ENCODE data around the gene NSDHL. TPM values are rescaled to one million over a fixed set of nuclear protein-coding genes. Genes with fewer than 3 reads are reported as not detected.

Gene NSDHL
- total and polyA plus RNA-seq, 2 of the 4 experiments (the other 2 are of a cell fraction), result 22.8 to 26.0 TPM

GRCh38 chrX:152798945-152799344 is 31.9 kb upstream of the NSDHL start:
- DNase-seq (no peak), ATAC-seq (ENCODE audit: low read depth) (no peak)
- Histone ChIP-seq H4K8ac (ENCODE audit: low read depth in 2 of 2, low read length in 2 of 2) (no peak overlapping the region), H3K18ac (ENCODE audit: low read depth, low read length) (no peak overlapping the region), H3K9me1 (ENCODE audit: insufficient read depth, low read length) (no peaks in the 10 kb centered on the region), H3K23ac (ENCODE audit: low read depth, low read length) (no peak overlapping the region), H3K27me3 (ENCODE audit: control insufficient read depth, insufficient read depth, low read length) (no peaks in the 10 kb centered on the region), H3K4me2 (ENCODE audit: low read depth, low read length) (no peak overlapping the region), H2AK5ac (ENCODE audit: low read depth, low read length) (no peak overlapping the region), H4K20me1 (ENCODE audit: insufficient read depth, low read length) (no peaks in the 10 kb centered on the region), H2BK20ac (ENCODE audit: low read depth, low read length) (no peak overlapping the region), H4K91ac (ENCODE audit: insufficient read depth, low read depth, low read length) (no peak overlapping the region), H3K56ac (ENCODE audit: extremely low read depth, insufficient read depth, low read length) (no peak overlapping the region), H3K36me3 (ENCODE audit: control insufficient read depth, insufficient read depth, low read length) (no peaks in the 10 kb centered on the region), H3K4me3 (ENCODE audit: insufficient read depth, low read depth, low read length) (no peak overlapping the region), H3K27ac (ENCODE audit: insufficient read depth, low read length) (no peak overlapping the region), H2AFZ (replicated peaks; ENCODE audit: low read length, poor library complexity) (no peak overlapping the region), H3K9me3 (ENCODE audit: control insufficient read depth, insufficient read depth, low read length) (no peaks in the 10 kb centered on the region), H3K9ac (ENCODE audit: low read depth, low read length) (no peak overlapping the region), H2BK120ac (ENCODE audit: low read depth, low read length) (no peak overlapping the region), H3K79me1 (ENCODE audit: low read depth in 1 of 2, low read length in 2 of 2) (no peaks in the 10 kb centered on the region), H2AK9ac (replicated peaks; ENCODE audit: low read depth, low read length, poor library complexity) (no peak overlapping the region), H3K14ac (replicated peaks; ENCODE audit: low read depth, low read length) (no peak overlapping the region), H2BK5ac (ENCODE audit: low read depth, low read length, poor library complexity, severe bottlenecking) (no peak overlapping the region), H3K4me1 (ENCODE audit: control insufficient read depth, insufficient read depth, low read length) (no peaks in the 10 kb centered on the region), H2BK15ac (ENCODE audit: low read depth, low read length) (no peak overlapping the region), H3K4ac (ENCODE audit: low read depth, low read length) (no peak overlapping the region), H4K5ac (ENCODE audit: low read depth, low read length) (no peak overlapping the region)
- no peak for TF ChIP-seq RFX5 (IDR thresholded peaks at IDR 0.05; ENCODE audit: low read depth, low read length)
- no peak for TF ChIP-seq NFE2L2 (IDR thresholded peaks at IDR 0.05; ENCODE audit: low read depth, low read length)
- no peak for TF ChIP-seq CHD1 (IDR thresholded peaks at IDR 0.05; ENCODE audit: low read depth, low read length)
- TF ChIP-seq RCOR1 (IDR thresholded peaks at IDR 0.05; ENCODE audit: insufficient replicate concordance, low read length), result no peak
- no peak for TF ChIP-seq RAD21 (IDR thresholded peaks at IDR 0.05; ENCODE audit: low read length)
- TF ChIP-seq MXI1 (IDR thresholded peaks at IDR 0.05; ENCODE audit: borderline replicate concordance, low read depth, low read length), result no peak
- TF ChIP-seq USF2 (IDR thresholded peaks at IDR 0.05; ENCODE audit: low read depth, low read length), result no peak
- no peak for TF ChIP-seq POLR2A (IDR thresholded peaks at IDR 0.05; ENCODE audit: low read depth, low read length)
- TF ChIP-seq FOS (IDR thresholded peaks at IDR 0.05; ENCODE audit: low read depth, low read length), result no peak
- no peak for TF ChIP-seq SMC3 (IDR thresholded peaks at IDR 0.05; ENCODE audit: low read depth, low read length)
- TF ChIP-seq CTCF (conservative IDR thresholded peaks at IDR 0.05; ENCODE audit: low read depth, low read length), result no peak
- TF ChIP-seq BHLHE40 (IDR thresholded peaks at IDR 0.05; ENCODE audit: low read depth, low read length), result no peak
- no peak for TF ChIP-seq MAZ (IDR thresholded peaks at IDR 0.05; ENCODE audit: borderline replicate concordance, low read depth, low read length)
- TF ChIP-seq ELK1 (IDR thresholded peaks at IDR 0.05; ENCODE audit: borderline replicate concordance, low read depth, low read length), result no peak
- TF ChIP-seq MAFK (IDR thresholded peaks at IDR 0.05; ENCODE audit: low read depth, low read length), result no peak
- no CpG with 5 or more reads among the region's 1 CpG for WGBS, 2 experiments (ENCODE audit: extremely low coverage in 2 of 2, insufficient read length in 1 of 2)
- intact Hi-C loops (cut with micrococcal nuclease) (no loop called here), in situ Hi-C loops (cut with MboI; ENCODE audit: low sequenced_read_pairs) (no loop called here), dilution Hi-C loops (cut with HindIII; ENCODE audit: low sequenced_read_pairs, unreplicated experiment) (no loop called here)
- CTCF ChIA-PET, result no interaction called here
- BruUV-seq (replicated peaks), result no TSS peak
- POLR2A ChIA-PET (ENCODE audit: unreplicated experiment), result no interaction called here
